ENCODE results near the gene LOC128125822.

Gene LOC128125822

GRCh38 chr6:63598049-63599036 lies 26.1 kb downstream of the LOC128125822 start:
- ChIA-PET CTCF (interaction anchor here (0.5 to 6.1 kb wide), 55 partner anchors 11 to 326 kb away, joined by 3 to 120 read pairs (median 4); partner anchors contain the start of gene PHF3), POLR2A (interaction anchor here (0.5 to 1.5 kb wide), 3 partner anchors 12 to 106 kb away, joined by 3 read pairs; no protein-coding TSS in a partner anchor)
- peak; percentile 80 for DNase-seq (ENCODE audit: extremely low spot score)
- peak; percentile 81 for TF ChIP-seq CTCF (IDR thresholded peaks at IDR 0.05; ENCODE audit: control extremely low read depth, extremely low read depth, low read depth, missing control alignments)

- CTCF ChIA-PET: interaction anchor here (1.0 to 6.1 kb wide), 38 partner anchors 10 to 273 kb away, joined by 3 to 120 read pairs (median 6); partner anchors contain the start of gene PHF3
- POLR2A ChIA-PET: no interaction called here
- no peak for TF ChIP-seq CTCF (IDR thresholded peaks at IDR 0.05; ENCODE audit: control extremely low read depth, extremely low read depth, low read depth, missing control alignments)
- DNase-seq (ENCODE audit: extremely low spot score): no peak
These were observed 27.0 kb downstream of the LOC128125822 start for GRCh38 chr6:63599243-63599642.

- no peak for TF ChIP-seq CTCF (IDR thresholded peaks at IDR 0.05; ENCODE audit: control extremely low read depth, extremely low read depth, low read depth, missing control alignments)
- ChIA-PET POLR2A (no interaction called here), CTCF (interaction anchor here (1.5 to 6.1 kb wide), 6 partner anchors 14 to 202 kb away, joined by 3 to 120 read pairs (median 16); partner anchors contain the start of gene PHF3)
These were observed 27.9 kb downstream of the LOC128125822 start for GRCh38 chr6:63600136-63600535.

GRCh38 chr6:63609231-63609630 lies 37.0 kb downstream of the LOC128125822 start:
- TF ChIP-seq CTCF (IDR thresholded peaks at IDR 0.05; ENCODE audit: control extremely low read depth, extremely low read depth, low read depth, missing control alignments): no peak
- ChIA-PET POLR2A (no interaction called here), CTCF (interaction anchor here (1.3 to 6.9 kb wide), 3 partner anchors 9 to 28 kb away, joined by 3 to 55 read pairs (median 3); no protein-coding TSS in a partner anchor)
- no peak for DNase-seq (ENCODE audit: extremely low spot score)

More at GRCh38 chr6:63600136-63600535, 27.9 kb downstream of the LOC128125822 start:
- no peak for DNase-seq (ENCODE audit: extremely low spot score)

- POLR2A ChIA-PET: no interaction called here
- TF ChIP-seq CTCF (IDR thresholded peaks at IDR 0.05; ENCODE audit: control extremely low read depth, extremely low read depth, low read depth, missing control alignments): no peak
These were observed 38.7 kb downstream of the LOC128125822 start for GRCh38 chr6:63610944-63611343.

GRCh38 chr6:63611560-63611959 lies 39.3 kb downstream of the LOC128125822 start:
- TF ChIP-seq CTCF (IDR thresholded peaks at IDR 0.05; ENCODE audit: control extremely low read depth, extremely low read depth, low read depth, missing control alignments): no peak
- CTCF ChIA-PET: interaction anchor here (1.4 to 6.9 kb wide), 5 partner anchors 11 to 74 kb away, joined by 3 to 55 read pairs (median 4); no protein-coding TSS in a partner anchor
- DNase-seq (ENCODE audit: extremely low spot score): no peak
- POLR2A ChIA-PET: no interaction called here

More at GRCh38 chr6:63610944-63611343, 38.7 kb downstream of the LOC128125822 start:
- CTCF ChIA-PET: interaction anchor here (1.4 to 6.9 kb wide), 5 partner anchors 11 to 75 kb away, joined by 3 to 55 read pairs (median 4); no protein-coding TSS in a partner anchor
- DNase-seq (ENCODE audit: extremely low spot score): no peak

Measured in GM10248 (cell line).